ENCODE data around the gene ZFP36L2.

Gene ZFP36L2

GRCh38 chr2:43246641-43247040, 20.2 kb upstream of the ZFP36L2 start:
- no peak for DNase-seq (ENCODE audit: low read depth in 2 of 2)

DNA sequence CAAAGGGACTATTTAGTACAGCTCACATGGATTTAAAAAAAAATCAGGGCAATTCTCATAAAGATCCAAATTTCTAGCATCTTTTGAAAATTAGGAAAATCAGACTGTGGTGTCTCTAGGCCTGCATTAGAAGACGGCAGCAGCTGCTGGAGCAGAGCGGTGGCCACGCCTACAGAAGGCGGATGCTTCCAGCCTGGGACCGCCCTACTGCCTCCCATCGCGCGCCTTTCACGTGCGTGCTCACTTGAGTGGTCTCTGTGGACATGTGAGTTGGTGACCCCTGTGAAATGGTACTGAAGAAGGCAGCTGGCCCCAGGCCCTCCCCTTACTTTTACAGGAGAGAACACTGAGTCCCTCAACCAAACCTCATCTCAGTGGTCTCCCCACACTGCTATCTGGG, 15.2 kb upstream of the ZFP36L2 start:
- no peak for DNase-seq (ENCODE audit: low read depth in 2 of 2)

DNA sequence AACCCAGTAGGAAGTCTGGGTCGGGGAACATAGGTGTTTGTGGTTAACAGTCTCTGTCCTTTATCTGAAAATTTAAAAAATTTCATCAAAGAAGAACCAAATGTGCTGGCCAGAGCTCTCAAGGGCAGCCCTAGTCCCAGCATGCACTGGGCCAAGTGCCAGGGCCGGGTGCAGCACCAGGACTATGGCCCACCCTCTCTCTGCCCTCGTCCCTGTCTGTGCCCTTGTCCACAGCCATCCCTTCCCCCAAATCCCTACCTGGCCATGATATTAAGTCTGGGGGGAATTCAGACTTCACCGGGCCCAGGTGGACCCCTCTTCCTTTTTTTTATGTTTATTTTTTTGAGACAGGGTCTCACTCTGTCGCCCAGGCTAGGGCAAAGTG, 14.4 kb upstream of the ZFP36L2 start:
- no peak for DNase-seq (ENCODE audit: low read depth in 2 of 2)

DNA sequence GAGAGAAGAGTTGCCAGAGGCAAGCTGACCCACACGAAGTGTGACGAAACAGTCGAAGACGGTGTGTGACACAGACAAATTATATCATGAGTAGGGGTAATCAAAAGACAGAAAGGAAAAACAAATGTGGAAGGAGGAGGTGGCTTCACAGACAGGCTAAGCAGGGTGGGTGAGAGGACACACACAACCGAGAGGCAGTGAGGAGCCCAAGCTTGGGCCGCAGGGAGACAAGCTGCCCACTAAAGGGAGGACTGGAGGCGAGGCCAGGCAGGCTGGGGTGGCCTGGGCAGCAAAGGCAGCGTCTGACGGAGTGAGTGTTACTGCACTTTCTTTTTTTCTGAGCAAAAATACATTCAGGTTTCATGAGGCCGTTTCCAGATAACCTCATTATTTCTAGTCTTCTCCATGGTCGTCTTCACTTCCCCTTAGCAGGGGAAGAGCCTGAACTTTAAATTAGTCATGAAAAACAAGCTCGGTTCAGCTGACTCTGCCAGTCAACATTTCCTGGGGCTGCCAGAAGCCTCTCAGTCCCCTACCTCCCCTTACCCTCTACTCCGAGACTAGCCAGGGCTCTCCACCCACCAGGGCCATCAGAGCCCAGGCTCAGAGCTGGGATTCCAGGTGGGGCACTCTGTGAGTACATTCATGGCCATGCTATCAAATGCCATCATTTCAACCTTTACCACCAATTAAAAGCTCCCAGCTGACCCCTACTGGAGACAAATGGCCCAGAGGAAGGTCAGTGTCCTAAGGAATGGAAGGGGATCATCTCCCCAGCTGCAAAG, 13.8 kb upstream of the ZFP36L2 start:
- no peak for DNase-seq (ENCODE audit: low read depth in 2 of 2)

DNA sequence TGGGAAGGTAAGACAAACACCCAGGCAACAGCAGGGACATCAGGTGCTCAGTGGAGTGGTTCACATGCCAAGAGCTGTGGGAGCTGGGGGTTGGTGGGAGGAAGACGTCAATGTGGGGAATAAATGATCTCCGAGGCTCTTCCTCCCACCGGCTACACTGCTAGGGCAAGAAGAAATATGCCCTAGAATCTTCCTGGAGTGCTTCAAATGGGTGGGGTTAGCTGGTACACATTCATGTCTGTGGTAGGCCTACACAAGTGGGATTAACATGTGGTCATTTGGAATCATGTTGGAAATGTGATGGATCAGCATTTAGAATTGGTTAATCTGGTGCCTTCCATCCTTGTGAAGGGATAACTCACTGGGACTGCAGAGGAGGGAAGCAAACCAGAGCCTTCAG, 12.4 kb upstream of the ZFP36L2 start:
- no peak for DNase-seq (ENCODE audit: low read depth in 2 of 2)

- DNase-seq (ENCODE audit: low read depth in 2 of 2), result no peak
Observed at GRCh38 chr2:43238176-43238575, 11.8 kb upstream of the ZFP36L2 start.

GRCh38 chr2:43233218-43234212, 7.1 kb upstream of the ZFP36L2 start:
- no peak for DNase-seq (ENCODE audit: low read depth in 2 of 2)

- no peak for DNase-seq (ENCODE audit: low read depth in 2 of 2)
Observed at GRCh38 chr2:43230951-43231827, 4.8 kb upstream of the ZFP36L2 start.

- DNase-seq (ENCODE audit: low read depth in 2 of 2), result no peak
Observed at GRCh38 chr2:43230351-43230885, 4.0 kb upstream of the ZFP36L2 start.

DNA sequence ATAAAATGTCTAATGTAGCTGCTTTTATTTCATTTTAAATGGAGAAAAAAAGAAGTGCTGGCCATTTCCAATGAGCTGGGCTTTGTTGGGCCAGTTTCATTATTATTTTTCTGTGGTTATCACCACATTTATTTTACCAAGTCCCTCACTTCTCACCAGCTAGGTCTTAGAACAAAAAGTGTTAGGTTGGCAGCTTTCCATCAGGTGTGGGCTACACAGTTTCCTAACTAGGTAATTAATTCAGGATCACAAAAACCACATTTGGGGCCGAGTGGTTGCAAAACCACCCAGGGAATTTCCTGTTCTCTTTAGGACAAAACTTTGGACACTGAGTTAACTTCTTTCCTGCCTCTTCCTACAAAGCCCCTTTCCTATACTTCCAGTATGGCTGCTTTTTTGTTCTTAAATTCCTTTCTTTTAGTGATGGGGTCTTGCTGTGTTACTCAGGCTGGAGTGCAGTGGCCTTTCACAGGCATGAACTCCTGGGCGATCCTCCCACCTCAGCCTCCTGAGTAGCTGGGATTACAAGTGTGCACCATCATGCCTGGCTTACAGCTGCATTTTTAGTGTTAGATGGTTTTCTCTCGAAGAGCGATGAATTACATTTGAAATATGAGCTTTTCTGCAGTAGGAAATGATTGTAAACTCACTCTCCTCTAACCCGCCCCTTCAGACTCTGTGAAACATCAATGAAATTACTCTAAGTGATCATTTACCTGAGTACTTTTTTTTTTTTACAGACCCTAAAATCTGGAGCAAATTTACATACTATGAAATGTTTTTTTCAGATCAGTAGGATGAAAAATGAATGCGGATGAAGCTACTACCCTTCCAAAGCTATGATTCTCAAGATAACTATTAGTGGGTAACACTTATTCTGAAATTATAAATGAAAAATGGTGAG, 2.6 kb upstream of the ZFP36L2 start:
- DNase-seq (ENCODE audit: low read depth in 2 of 2), result no peak

DNA sequence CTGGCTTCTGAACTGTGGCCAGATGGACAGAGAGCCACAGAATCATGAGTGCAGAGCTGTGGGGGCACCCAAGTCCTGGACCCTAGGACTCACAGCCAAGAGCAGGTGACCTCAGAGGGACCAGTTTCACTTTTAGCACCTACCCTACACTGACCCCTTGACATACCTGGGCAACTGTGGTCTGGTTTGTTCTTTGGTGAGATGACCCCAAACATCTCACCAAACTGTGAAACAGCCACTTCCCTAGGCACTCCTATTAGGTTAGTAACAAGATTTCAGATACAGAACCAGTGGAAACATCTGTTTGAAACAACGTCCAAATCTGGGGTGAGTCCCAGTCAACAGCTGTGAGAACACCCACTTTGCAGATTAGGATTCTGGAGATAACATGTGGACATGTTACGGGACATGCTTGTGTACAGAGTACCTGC, 1.9 kb upstream of the ZFP36L2 start:
- no peak for DNase-seq (ENCODE audit: low read depth in 2 of 2)

- no peak for DNase-seq (ENCODE audit: low read depth in 2 of 2)
Observed at GRCh38 chr2:43227830-43228281, 1.4 kb upstream of the ZFP36L2 start.

DNA sequence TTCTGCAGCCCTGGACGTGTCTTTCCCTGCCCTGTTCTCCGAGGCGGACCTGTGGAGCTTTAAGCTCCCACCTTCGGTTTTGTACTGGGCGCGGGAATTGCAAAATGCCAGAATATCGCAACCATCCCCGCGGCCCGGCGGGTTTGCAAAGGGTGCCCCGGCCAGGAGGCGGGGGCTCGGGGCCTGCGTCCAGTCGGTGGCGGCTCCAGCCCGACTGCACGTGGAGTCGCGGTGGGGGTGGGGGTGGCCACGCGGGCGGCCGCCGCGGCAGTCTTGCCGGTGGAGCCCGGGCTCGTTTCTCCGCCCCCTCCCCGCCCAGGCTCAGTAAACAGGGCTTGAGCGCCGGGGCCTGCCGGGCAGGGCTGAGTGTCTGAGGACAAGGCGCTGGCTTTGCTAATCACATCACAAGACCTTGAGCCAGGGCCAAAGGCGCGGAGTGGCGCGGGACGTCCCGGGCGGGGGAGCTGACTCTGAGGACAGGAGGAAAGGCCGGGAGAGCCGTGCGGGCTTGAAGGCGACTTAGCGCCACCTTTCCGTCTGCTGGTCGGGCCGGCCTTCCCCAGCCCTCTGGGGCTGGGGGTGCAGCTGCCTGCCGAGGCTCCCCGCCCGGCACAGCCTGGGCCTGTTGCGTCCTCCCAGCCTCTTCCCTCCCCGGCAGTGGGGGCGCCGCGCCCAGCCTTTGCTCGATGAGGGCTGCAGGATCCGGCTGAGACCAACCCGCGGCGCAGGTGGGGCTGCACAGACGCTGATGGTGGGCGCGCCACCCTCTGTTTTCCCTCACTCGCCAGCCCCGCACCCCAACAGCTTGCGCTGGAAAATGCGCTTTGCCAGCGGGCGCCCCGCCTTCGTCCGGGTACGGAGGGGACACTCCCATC, 786 bp upstream of the ZFP36L2 start:
- DNase-seq (ENCODE audit: low read depth in 2 of 2), result peak; percentile 47 to 64

- peak; percentile 43 to 56 for DNase-seq (ENCODE audit: low read depth in 2 of 2)
Observed at GRCh38 chr2:43225788-43226557, 433 bp downstream of the ZFP36L2 start.

DNA sequence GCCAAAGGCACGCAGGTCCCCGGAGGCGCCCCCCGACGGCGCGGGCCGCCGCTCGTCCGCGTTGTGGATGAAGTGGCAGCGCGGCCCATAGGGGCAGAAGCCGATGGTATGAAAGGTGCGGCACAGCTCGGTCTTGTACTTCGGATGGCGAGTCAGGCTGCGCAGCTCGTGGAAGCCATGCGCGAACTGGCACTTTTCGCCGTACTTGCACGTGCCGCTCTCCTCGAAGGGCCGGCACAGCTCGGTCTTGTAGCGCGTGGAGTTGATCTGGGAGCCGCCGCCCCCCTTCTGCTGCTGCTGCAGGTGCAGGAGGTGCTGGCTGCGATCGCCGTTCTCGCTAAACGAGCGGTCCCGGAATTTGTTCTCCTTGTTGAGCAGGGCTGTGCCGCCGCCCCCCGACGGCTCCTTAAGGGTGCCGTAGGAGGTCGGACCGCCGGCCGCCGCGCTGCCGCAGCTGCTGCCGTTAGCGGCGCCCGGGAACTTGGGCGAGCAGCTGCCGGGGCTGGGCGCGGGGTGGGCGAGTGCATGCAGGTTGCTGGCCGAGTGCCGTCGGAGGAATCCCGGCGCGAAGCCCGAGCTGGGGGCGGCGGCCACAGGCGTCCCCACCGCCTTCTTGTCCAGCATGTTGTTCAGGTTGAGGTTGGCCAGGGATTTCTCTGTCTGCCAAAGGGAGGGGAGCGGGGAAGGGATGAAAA, 1.2 kb downstream of the ZFP36L2 start:
- DNase-seq (ENCODE audit: low read depth in 2 of 2), result peak; percentile 43 to 45

- peak in 1 of 2 donors; percentile 34 for DNase-seq (ENCODE audit: low read depth in 2 of 2)
Observed at GRCh38 chr2:43224571-43225092, 1.8 kb downstream of the ZFP36L2 start.

GRCh38 chr2:43224131-43224570, 2.3 kb downstream of the ZFP36L2 start:
- DNase-seq (ENCODE audit: low read depth in 2 of 2), result peak; percentile 52 to 57
